T follicular helper cell (primary cell): Measurements from ENCODE around the gene PINK1.
A peak's percentile ranks its signal among the peaks of the same experiment; 100 is the strongest.

Experiments
- DNase-seq: peaks from one replicate; pipeline ENCODE4 v3.0.0-alpha.2; 2020; ENCODE audit warnings: low read depth

The PINK1 gene

GRCh38 chr1:20681999-20682398 is 48.7 kb downstream of the PINK1 start:
- no peak for DNase-seq

GRCh38 chr1:20682571-20683236 is 49.4 kb downstream of the PINK1 start:
- no peak for DNase-seq

- no peak for DNase-seq
Observed at GRCh38 chr1:20683614-20684013, 50.4 kb downstream of the PINK1 start.

DNA sequence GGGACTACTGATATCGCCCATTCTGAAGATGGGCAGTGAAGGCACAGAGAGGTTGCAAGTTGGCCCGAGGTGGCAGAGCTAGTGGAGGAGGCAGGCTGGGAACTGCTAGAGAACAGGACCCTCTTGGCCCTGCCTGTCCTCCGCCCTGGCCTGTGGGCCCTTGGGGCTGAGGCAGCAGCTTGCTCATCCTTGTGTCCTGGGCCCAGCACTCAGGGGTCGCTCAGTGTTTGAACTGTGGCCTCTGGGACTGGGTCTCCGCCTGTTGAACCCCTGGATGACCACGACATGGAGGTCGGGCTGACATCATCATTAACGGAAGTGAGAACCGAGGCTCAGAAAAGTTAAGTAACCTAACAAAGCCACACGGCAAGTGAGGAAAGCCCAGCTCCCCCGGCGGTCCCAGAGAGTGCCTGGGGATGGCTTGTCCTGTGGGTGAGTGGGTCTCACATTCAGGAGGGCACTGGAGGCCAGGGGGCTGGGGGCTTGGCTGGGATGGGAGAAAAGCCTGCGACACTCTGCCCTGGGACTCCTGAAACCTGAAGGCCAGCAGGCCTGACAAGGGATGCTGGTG is 50.9 kb downstream of the PINK1 start:
- no peak for DNase-seq

- no peak for DNase-seq
Observed at GRCh38 chr1:20684651-20685050, 51.4 kb downstream of the PINK1 start.

- no peak for DNase-seq
Observed at GRCh38 chr1:20685099-20685662, 51.9 kb downstream of the PINK1 start.

DNA sequence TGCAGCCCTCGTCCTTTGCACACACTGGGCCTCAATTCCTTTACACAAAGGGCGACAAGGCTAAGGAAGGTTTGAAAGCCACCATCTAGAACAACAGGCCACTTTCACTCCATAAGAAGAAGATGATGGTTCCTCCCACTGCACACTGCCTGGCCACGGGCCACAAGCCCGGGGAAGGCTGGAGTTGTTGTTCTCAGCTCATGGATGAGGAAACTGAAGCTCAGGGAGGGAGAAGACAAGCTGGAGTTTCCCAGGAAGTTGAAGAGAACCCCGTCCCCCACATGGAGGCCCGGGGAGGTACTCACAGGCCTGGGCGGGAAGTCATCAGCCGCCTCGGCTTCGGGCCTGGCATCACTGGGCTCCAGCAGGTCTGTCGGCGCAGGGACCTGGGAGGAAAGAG is 52.5 kb downstream of the PINK1 start:
- no peak for DNase-seq

GRCh38 chr1:20686883-20687725 is 53.8 kb downstream of the PINK1 start:
- DNase-seq: no peak

DNA sequence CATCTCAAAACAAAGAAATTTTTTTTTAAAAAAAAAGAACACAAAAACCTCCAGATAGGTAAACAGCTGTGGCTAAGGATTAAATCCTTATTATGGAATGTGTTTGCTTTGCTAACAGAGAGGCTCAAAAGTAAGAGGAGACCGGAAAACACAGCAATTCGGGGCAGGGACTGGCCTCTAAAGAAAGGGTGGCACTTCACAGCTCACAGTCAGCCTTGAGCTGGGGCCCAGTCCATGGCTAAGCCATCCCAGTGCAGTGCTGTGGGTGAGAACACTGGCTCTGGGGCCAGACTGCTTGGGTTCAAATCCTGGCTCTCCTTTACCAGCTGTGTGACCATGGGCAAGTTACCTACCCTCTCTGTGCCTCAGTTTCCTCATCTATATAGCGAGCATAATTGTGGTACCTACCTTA is 56.4 kb downstream of the PINK1 start:
- no peak for DNase-seq

DNA sequence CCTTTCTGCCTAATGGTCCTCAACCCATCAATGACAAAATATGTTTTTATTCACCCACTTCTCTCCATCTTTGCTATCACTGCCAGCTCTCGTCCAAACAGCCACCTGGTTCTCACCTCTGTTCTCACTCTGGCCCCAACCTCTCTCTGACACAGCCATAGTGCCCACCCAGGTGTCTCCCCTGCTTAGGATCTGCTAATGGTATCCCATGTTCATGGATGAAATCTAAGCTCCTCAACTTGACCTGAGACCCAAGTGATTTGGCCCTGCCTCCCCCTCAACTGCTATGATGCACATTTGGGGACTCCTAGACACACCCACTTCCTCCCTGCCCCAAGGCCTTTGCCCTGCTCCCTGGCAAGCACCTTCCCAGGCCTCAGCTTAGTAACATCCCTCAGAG is 58.6 kb downstream of the PINK1 start:
- no peak for DNase-seq

DNA sequence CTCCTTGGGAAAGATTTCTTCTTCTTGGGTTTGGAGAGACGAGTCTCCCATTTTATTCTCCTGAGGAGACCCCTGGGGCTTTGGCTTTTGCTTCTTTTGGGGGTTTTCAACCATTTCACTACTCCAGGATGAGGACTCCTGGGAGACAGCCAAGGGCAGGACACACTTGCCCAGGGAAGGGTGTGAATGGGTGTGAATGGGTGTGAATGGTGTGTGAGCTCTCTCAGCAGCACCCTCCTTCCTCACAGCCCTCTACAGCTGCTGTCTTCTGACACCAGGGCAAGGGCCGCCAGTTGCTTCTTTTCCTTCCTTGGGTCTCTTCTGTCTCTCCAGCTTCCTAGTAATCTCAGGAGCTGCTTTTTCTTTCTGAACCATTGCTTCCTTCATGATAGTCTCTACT is 60.4 kb downstream of the PINK1 start:
- no peak for DNase-seq

DNA sequence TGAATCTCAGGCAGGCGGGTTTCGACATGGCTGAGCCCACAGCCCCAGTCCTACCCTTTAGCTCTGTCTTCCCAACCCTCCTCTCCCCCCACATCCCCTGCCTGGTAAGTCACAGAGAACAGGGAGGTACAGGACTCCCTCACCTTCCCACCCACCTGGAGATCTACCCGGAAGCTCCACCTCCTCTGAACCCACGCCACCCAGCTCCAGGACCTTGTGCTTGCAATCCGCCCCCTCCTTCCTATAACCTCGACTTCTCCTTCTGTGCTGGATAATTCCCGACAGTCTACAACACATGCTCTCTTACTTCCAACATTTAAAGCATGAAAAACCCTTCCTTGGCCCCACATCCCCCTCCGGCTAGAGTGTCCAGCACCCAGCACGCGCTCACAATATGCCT is 62.3 kb downstream of the PINK1 start:
- DNase-seq: no peak

DNA sequence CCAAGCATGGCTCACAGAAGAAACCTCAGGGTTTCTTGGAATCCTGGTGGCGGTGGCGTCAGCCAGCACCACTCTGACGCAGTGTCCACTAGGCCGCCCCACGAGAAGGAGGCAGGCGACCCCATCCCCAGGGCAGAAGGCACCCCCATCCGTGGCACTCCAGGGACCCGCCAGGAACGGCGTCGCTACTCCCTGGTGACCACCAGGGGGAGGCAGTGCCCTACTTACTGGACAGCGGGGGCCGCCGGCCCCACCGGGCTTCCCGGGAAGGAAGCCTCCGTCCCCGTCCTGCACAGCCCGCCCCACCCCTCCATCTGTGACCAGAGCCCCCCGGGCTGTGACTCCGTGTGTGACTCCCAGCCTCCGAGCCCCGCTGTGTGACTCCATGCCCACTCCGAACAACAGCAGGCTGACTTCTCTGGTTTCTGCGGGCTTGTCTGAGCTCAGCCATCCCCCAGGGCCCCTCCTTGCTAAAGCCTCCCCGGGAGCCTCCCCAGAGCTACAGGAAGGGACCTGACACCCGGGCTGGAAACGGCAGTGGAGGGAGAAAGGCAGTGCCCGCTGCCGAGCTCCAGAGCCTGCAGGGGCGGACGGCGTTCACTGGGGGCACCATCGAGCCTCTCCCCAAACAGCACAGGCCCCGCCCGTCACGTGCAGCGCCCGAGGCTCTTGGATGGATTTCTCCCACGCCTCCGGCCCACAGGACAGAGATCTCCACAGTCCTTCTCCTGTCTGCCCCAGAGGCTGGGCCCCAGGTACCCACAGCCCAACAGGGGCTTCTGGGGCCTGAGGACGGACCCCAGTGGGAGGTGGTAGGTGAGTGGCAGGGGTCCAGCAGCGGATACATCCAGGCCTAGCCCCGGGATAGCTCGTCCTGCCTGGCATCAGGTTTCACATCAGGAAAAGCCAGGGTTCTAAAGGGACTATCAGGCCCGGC is 63.4 kb downstream of the PINK1 start:
- DNase-seq: peak; percentile 52

- DNase-seq: no peak
Observed at GRCh38 chr1:20697563-20697962, 64.3 kb downstream of the PINK1 start.

DNA sequence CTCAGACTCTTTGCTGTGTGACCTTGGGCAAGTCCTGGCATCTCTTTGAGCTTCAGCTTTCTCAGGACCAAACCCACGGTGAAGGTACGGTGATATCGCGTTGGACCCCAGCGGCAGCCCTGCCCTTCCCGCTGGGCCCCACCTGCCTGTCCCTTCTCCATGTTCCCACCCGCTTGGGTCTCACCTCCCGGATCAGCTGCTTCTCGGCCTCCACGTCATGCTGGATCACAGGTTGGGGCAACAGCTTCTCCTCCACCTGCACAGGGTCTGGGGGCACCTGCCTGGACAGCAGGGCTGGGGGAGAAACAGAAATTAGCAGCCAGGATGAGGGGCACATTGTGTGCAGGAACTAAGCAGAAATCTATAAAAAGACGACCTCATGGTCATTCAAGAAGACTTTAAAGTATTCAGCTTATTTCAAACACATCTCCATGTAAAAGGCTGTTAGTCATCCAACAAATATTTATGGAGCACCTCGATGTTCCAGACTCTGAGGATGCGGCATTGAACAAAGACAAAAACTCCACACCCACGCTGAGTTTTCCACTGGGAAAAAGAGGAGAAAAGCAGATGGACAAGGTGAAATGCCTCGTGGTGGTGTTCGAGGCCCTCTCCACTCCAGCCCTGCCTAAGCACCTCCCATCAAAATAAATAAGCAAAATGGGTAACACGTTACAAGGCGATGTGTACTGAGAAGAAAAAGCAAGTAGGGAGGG is 65.1 kb downstream of the PINK1 start:
- no peak for DNase-seq

DNA sequence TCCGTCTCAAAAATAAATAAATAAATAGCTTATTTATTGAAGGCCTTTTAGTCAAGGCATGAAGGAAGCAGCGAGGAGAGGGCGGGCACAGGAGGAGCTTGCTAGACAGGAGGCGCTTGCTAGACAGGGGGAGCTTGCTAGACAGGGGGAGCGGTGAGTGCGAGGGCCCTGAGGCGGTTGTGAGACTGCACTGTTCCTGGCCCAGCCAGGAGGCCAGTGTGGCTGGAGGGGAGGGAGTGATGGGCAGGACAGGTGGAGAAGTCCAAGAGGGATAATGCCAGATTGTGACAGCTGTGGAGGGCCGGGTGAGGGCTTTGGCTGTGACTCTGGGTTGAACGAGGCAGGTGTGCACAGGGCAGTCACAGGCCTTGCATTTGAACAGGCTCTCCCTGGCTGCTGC is 66.3 kb downstream of the PINK1 start:
- DNase-seq: no peak

GRCh38 chr1:20700636-20701215 is 67.5 kb downstream of the PINK1 start:
- no peak for DNase-seq
